ENCODE results near the gene QRFP.

The QRFP gene

GRCh38 chr9:130890870-130891687, 5.5 kb downstream of the QRFP start:
- DNase-seq (ENCODE audit: low read depth in 2 of 2): no peak

- DNase-seq (ENCODE audit: low read depth in 2 of 2): no peak
Observed at GRCh38 chr9:130890124-130890523, 6.5 kb downstream of the QRFP start.

GRCh38 chr9:130888146-130888885, 8.3 kb downstream of the QRFP start:
- DNase-seq (ENCODE audit: low read depth in 2 of 2): no peak

- no peak for DNase-seq (ENCODE audit: low read depth in 2 of 2)
Observed at GRCh38 chr9:130887494-130888144, 9.0 kb downstream of the QRFP start.

- no peak for DNase-seq (ENCODE audit: low read depth in 2 of 2)
Observed at GRCh38 chr9:130886981-130887380, 9.6 kb downstream of the QRFP start.

- DNase-seq (ENCODE audit: low read depth in 2 of 2): no peak
Observed at GRCh38 chr9:130885484-130886375, 10.9 kb downstream of the QRFP start.

- DNase-seq (ENCODE audit: low read depth in 2 of 2): no peak
Observed at GRCh38 chr9:130884542-130885483, 11.8 kb downstream of the QRFP start.

- DNase-seq (ENCODE audit: low read depth in 2 of 2): no peak
Observed at GRCh38 chr9:130884111-130884531, 12.5 kb downstream of the QRFP start.

- no peak for DNase-seq (ENCODE audit: low read depth in 2 of 2)
Observed at GRCh38 chr9:130883479-130883878, 13.1 kb downstream of the QRFP start.

GRCh38 chr9:130882696-130883225, 13.9 kb downstream of the QRFP start:
- no peak for DNase-seq (ENCODE audit: low read depth in 2 of 2)

- no peak for DNase-seq (ENCODE audit: low read depth in 2 of 2)
Observed at GRCh38 chr9:130881516-130881915, 15.1 kb downstream of the QRFP start.

GRCh38 chr9:130880599-130881220, 15.9 kb downstream of the QRFP start:
- no peak for DNase-seq (ENCODE audit: low read depth in 2 of 2)

- DNase-seq (ENCODE audit: low read depth in 2 of 2): no peak
Observed at GRCh38 chr9:130879863-130880411, 16.7 kb downstream of the QRFP start.

- no peak for DNase-seq (ENCODE audit: low read depth in 2 of 2)
Observed at GRCh38 chr9:130878295-130878694, 18.3 kb downstream of the QRFP start.

- DNase-seq (ENCODE audit: low read depth in 2 of 2): no peak
Observed at GRCh38 chr9:130877300-130877699, 19.3 kb downstream of the QRFP start.

GRCh38 chr9:130874783-130875182, 21.8 kb downstream of the QRFP start:
- DNase-seq (ENCODE audit: low read depth in 2 of 2): no peak

- no peak for DNase-seq (ENCODE audit: low read depth in 2 of 2)
Observed at GRCh38 chr9:130873966-130874365, 22.6 kb downstream of the QRFP start.

- no peak for DNase-seq (ENCODE audit: low read depth in 2 of 2)
Observed at GRCh38 chr9:130872912-130873503, 23.6 kb downstream of the QRFP start.

- no peak for DNase-seq (ENCODE audit: low read depth in 2 of 2)
Observed at GRCh38 chr9:130872508-130872907, 24.1 kb downstream of the QRFP start.
